ENCODE data around the gene DNAJC21. TPM values are rescaled to one million over a fixed set of nuclear protein-coding genes. Genes with fewer than 3 reads are reported as not detected.

DNAJC21 gene
- total and polyA plus RNA-seq, 11 donors = 35.7 to 60.1 (median 48.9) TPM

DNA sequence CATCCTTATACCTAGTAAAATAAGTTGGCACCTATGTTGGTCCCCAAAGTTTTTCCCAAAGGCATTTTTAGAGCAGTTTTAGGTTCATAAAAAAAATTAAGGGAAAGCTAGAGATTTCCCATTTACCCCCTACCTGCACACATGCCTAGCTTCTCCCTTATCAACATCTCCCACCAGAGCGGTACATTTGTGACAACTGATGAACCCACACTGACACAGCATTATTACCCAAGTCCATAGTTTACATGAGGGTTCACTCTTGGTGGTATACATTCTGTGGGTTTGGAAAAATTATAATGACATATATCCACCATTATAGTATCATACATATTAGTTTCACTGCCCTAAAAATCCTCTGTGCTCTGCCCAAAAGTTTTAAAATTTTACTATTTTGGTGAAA lies 26.1 kb upstream of the DNAJC21 start:
- 33 to 100% (median 89%) methylated on average over 1 of the region's 1 CpG for WGBS, 4 donors
- intact Hi-C loops (cut with DNase I) = no loop called here
- TF ChIP-seq, protein P1, sequence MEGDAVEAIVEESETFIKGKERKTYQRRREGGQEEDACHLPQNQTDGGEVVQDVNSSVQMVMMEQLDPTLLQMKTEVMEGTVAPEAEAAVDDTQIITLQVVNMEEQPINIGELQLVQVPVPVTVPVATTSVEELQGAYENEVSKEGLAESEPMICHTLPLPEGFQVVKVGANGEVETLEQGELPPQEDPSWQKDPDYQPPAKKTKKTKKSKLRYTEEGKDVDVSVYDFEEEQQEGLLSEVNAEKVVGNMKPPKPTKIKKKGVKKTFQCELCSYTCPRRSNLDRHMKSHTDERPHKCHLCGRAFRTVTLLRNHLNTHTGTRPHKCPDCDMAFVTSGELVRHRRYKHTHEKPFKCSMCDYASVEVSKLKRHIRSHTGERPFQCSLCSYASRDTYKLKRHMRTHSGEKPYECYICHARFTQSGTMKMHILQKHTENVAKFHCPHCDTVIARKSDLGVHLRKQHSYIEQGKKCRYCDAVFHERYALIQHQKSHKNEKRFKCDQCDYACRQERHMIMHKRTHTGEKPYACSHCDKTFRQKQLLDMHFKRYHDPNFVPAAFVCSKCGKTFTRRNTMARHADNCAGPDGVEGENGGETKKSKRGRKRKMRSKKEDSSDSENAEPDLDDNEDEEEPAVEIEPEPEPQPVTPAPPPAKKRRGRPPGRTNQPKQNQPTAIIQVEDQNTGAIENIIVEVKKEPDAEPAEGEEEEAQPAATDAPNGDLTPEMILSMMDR (IDR thresholded peaks at IDR 0.05) = no peak
- TF ChIP-seq POLR2A (IDR thresholded peaks at IDR 0.05) = no peak
- H3K36me3 ChIP-seq = peaks cover 0 to 37% (median 19%) of the 10 kb centered on the region in 9 donors
- DNase-seq (no peak), ATAC-seq (no peak)
- no peaks in the 10 kb centered on the region for H3K27me3 ChIP-seq
- H3K9me3 ChIP-seq = no peaks in the 10 kb centered on the region
- no peaks in the 10 kb centered on the region for H3K4me1 ChIP-seq
- H3K4me3 ChIP-seq = no peak overlapping the region
- H3K27ac ChIP-seq = no peak overlapping the region

DNA sequence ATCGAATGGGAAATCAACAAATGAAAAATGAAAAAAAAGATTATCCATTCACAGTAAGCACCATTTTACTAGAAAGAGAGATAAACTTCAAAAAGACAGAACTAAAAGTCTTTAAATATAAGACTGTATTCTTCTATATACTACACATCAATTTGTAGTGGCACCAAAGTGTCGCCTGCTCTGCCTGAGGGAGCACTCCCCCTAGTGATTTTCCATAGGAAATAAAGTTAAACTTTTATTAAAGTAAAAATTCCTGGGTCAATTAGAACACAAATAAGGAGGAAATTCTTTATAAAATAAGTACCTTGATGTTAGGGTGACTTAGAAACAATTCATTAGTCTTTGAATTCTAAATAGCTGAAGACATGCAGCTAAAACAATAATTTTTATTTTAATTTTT lies 23.8 kb upstream of the DNAJC21 start:
- intact Hi-C loops (cut with DNase I) = no loop called here
- TF ChIP-seq, protein P1 (IDR thresholded peaks at IDR 0.05) = peak in 8 of 12 donors; percentile 19 to 48 (median 31)
- TF ChIP-seq POLR2A (IDR thresholded peaks at IDR 0.05) = no peak
- no peak for DNase-seq
- no peak overlapping the region for H3K27ac ChIP-seq
- H3K36me3 ChIP-seq = peaks cover 0 to 60% (median 41%) of the 10 kb centered on the region in 9 donors
- ATAC-seq = no peak
- H3K27me3 ChIP-seq = no peaks in the 10 kb centered on the region
- H3K4me3 ChIP-seq = no peak overlapping the region
- H3K9me3 ChIP-seq = no peaks in the 10 kb centered on the region
- no peaks in the 10 kb centered on the region for H3K4me1 ChIP-seq
- WGBS, 4 donors = 90 to 94% (median 91%) methylated on average over 2 of the region's 2 CpGs

DNA sequence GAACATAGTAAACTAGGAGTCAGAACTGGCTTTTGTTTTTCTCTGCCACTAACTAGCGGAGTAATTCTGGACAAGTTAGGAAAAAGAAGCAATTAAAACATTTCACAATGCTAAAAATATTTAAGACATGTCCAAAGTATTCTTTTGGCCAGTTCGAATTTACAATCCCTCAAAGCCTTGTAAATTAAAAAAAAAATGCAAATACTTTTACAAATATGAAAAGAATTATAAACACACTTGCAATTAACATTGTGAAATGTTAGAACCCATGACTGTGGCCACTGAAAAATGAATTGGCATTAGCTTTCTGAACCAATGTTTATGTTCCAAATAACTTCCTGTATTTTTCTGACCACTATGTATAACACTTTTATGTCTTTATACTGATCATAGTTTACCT lies 16.3 kb upstream of the DNAJC21 start:
- Histone ChIP-seq H3K27me3 (no peaks in the 10 kb centered on the region), H3K36me3 (peaks cover 0 to 48% (median 42%) of the 10 kb centered on the region in 9 donors), H3K4me1 (peaks cover 7 to 36% (median 24%) of the 10 kb centered on the region in 12 donors), H3K4me3 (no peak overlapping the region), H3K27ac (no peak overlapping the region), H3K9me3 (no peaks in the 10 kb centered on the region)
- DNase-seq (no peak), ATAC-seq (no peak)
- no peak for TF ChIP-seq POLR2A (IDR thresholded peaks at IDR 0.05)
- TF ChIP-seq, protein P1 (IDR thresholded peaks at IDR 0.05) = no peak
- intact Hi-C loops (cut with DNase I) = loop anchor here in 1 of 10 donors (10.0 kb wide), 1 partner anchor 908 kb away; the partner anchor contains the start of gene AMACR
- 81 to 95% (median 89%) methylated on average over 2 of the region's 2 CpGs for WGBS, 4 donors

DNA sequence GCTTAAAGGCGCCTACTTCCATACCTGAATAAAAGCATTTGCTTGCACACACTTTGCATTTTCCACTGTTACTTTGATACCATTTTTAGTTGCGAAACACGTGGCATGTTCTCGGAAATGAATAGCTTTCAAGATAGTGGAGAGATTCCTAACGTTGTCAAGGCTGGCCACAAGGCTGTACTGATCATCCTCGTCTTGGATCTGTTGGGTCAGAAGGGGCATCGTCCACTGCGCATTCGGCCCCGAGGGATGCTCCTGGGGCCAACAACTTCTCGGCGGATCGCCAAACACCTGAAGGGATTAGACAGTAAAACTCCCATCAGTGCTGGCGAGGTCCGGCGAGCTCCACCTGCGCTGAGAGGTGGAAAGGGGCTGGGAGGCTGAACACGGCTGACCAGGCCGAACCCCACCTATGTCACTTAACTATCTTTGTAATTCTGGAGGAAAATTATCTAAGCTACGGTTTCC lies 14.7 kb upstream of the DNAJC21 start:
- H3K27me3 ChIP-seq = no peaks in the 10 kb centered on the region
- peak in 2 of 5 donors; percentile 14 to 50 for DNase-seq
- WGBS, 4 donors = 2 to 3% (median 2%) methylated on average over 20 of the region's 20 CpGs
- H3K27ac ChIP-seq = peak overlapping the region; percentile 61 to 92 (median 88)
- H3K4me3 ChIP-seq = peak overlapping the region; percentile 57 to 97 (median 84)
- TF ChIP-seq, protein P1 (IDR thresholded peaks at IDR 0.05) = no peak
- TF ChIP-seq POLR2A (IDR thresholded peaks at IDR 0.05) = no peak
- H3K4me1 ChIP-seq = peaks cover 7 to 36% (median 24%) of the 10 kb centered on the region in 12 donors
- ATAC-seq = peak in 3 of 4 donors; percentile 0 to 5 (median 1)
- intact Hi-C loops (cut with DNase I) = loop anchor here in 3 of 10 donors (1.0 to 10.0 kb wide), 5 partner anchors 14 to 910 kb away; partner anchors contain the start of genes AMACR (in 2 of the 3), DNAJC21 (in 2 of the 3) and RAI14 (in 1 of the 3)
- peaks cover 0 to 45% (median 30%) of the 10 kb centered on the region in 9 donors for H3K36me3 ChIP-seq
- no peaks in the 10 kb centered on the region for H3K9me3 ChIP-seq

Measured in heart left ventricle (tissue), 16 donors.